H1 (cell line): ENCODE measurements around the gene ORAI3. TPM values are rescaled to one million over a fixed set of nuclear protein-coding genes. Genes with fewer than 3 reads are reported as not detected.

Experiments used
- CTCF ChIA-PET: fragments of 300-600 bp; sonication (Branson Sonifier 250); formaldehyde crosslinking; loops from one replicate; lab custom pipeline; 2021; ENCODE audit not compliant: partially characterized antibody; lab: Charles Lee
- POLR2A ChIA-PET: fragments of 300-600 bp; sonication (Branson Sonifier 250); formaldehyde crosslinking; loops from one replicate; lab custom pipeline; 2021; ENCODE audit warnings: inconsistent platforms; ENCODE audit not compliant: partially characterized antibody; lab: Charles Lee
- DNase-seq, 2 experiments: peaks; one replicate each; pipeline versions ENCODE4 v3.0.0 to v3.0.0-alpha.2; 2010 to 2022; ENCODE audit warnings: low spot score in 2 of 2, low read depth in 1 of 2, mixed read lengths in 1 of 2
- FAIRE-seq: peaks from 2 replicates; lab custom pipeline; 2011; peaks lifted over from hg19 to GRCh38; lab: Jason Lieb, UNC
- H2AFZ ChIP-seq: 2 replicates; pipeline ENCODE4 v1.8.1; 2012; ENCODE audit warnings: low read length, inconsistent platforms
- H2AK5ac ChIP-seq: 2 replicates; pipeline ENCODE4 v1.6.1; 2013; ENCODE audit warnings: low read depth, low read length
- H2BK120ac ChIP-seq: replicated peaks from 2 replicates; pipeline ENCODE3; 2013; ENCODE audit warnings: low read depth, low read length, inconsistent platforms
- H2BK12ac ChIP-seq: 2 replicates; pipeline ENCODE4 v1.6.1; 2013; ENCODE audit warnings: low read depth, low read length
- H2BK15ac ChIP-seq: 2 replicates; pipeline ENCODE4 v1.6.1; 2013; ENCODE audit warnings: low read length
- H2BK20ac ChIP-seq: 2 replicates; pipeline ENCODE4 v1.6.1; 2013; ENCODE audit warnings: low read length
- H2BK5ac ChIP-seq: 2 replicates; pipeline ENCODE4 v1.6.1; 2013; ENCODE audit warnings: low read depth, low read length
- H3K14ac ChIP-seq: 2 replicates; pipeline ENCODE4 v1.6.1; 2013; ENCODE audit warnings: inconsistent platforms; ENCODE audit not compliant: insufficient read length
- H3K18ac ChIP-seq: 2 replicates; pipeline ENCODE4 v1.6.1; 2013; ENCODE audit warnings: low read length; ENCODE audit errors: extremely low read depth
- H3K23ac ChIP-seq: 2 replicates; pipeline ENCODE4 v1.6.1; 2013; ENCODE audit warnings: inconsistent platforms; ENCODE audit not compliant: insufficient read length
- H3K23me2 ChIP-seq: 2 replicates; pipeline ENCODE4 v1.6.1; 2013; ENCODE audit warnings: low read depth, low read length
- H3K27ac ChIP-seq: 2 replicates; pipeline ENCODE4 v1.6.1; 2011; ENCODE audit warnings: low read depth, low read length, inconsistent platforms
- H3K27me3 ChIP-seq, 4 experiments: replicated peaks in 1 of 4; 1 replicate in 1 of 4; 2 replicates in 3 of 4; pipeline versions ENCODE4 v1.6.1 to v1.8.1; 2011 to 2013; ENCODE audit warnings: low read length in 3 of 4, mild to moderate bottlenecking in 3 of 4, inconsistent platforms in 2 of 4, mixed read lengths in 2 of 4, moderate library complexity in 1 of 4; ENCODE audit not compliant: control insufficient read depth in 3 of 4, insufficient read depth in 3 of 4; ENCODE audit errors: extremely low read depth in 1 of 4
- H3K36me3 ChIP-seq, 4 experiments: 2 replicates each; pipeline versions ENCODE4 v1.6.1 to v1.8.1; 2011 to 2013; ENCODE audit warnings: mild to moderate bottlenecking in 4 of 4, low read length in 3 of 4, moderate library complexity in 2 of 4, control low read depth in 1 of 4, inconsistent platforms in 1 of 4; ENCODE audit not compliant: insufficient read depth in 4 of 4, control insufficient read depth in 2 of 4
- H3K4ac ChIP-seq: replicated peaks from 2 replicates; pipeline ENCODE3; 2013; ENCODE audit warnings: low read length, low read depth, mixed read lengths, inconsistent platforms; ENCODE audit not compliant: insufficient read length
- H3K4me1 ChIP-seq, 4 experiments: replicated peaks in 1 of 4; 1 replicate in 1 of 4; 2 replicates in 3 of 4; pipeline versions ENCODE4 v1.6.1 to v1.8.1; 2011 to 2013; ENCODE audit warnings: low read length in 3 of 4, inconsistent platforms in 2 of 4, mixed read lengths in 1 of 4; ENCODE audit not compliant: insufficient read depth in 4 of 4, control insufficient read depth in 3 of 4
- H3K4me2 ChIP-seq, 2 experiments: 2 replicates each; pipeline versions ENCODE4 v1.6.1 to v1.8.1; 2011 to 2013; ENCODE audit warnings: low read depth in 2 of 2, low read length in 2 of 2, control low read depth in 1 of 2, inconsistent platforms in 1 of 2, mild to moderate bottlenecking in 1 of 2; ENCODE audit not compliant: insufficient read depth in 1 of 2
- H3K4me3 ChIP-seq, 4 experiments: fragments of 200-600, 300-600 bp in 1 of 4; sonication (generic), shearing (Covaris generic), sonication (Bioruptor Twin) in 1 of 4; 2 replicates each; pipeline versions ENCODE4 v1.5.1 to v1.8.1; 2011 to 2016; ENCODE audit warnings: low read length in 4 of 4, low read depth in 3 of 4, control low read depth in 2 of 4, inconsistent platforms in 2 of 4, mild to moderate bottlenecking in 2 of 4, mixed read lengths in 1 of 4, moderate library complexity in 1 of 4; ENCODE audit not compliant: insufficient read depth in 2 of 4; ENCODE audit errors: extremely low read depth in 1 of 4
- H3K56ac ChIP-seq: replicated peaks from 2 replicates; pipeline ENCODE3; 2013; ENCODE audit warnings: low read depth, mild to moderate bottlenecking, mixed read lengths, low read length, inconsistent platforms; ENCODE audit not compliant: insufficient read length
- H3K79me1 ChIP-seq: 2 replicates; pipeline ENCODE4 v1.6.1; 2013; ENCODE audit warnings: low read depth, low read length, control low read depth
- H3K79me2 ChIP-seq, 2 experiments: 2 replicates each; pipeline versions ENCODE4 v1.6.1 to v1.8.1; 2012 to 2013; ENCODE audit warnings: low read length in 2 of 2, mild to moderate bottlenecking in 2 of 2, inconsistent platforms in 1 of 2; ENCODE audit not compliant: insufficient read depth in 2 of 2, control insufficient read depth in 1 of 2
- H3K9ac ChIP-seq, 4 experiments: replicated peaks in 1 of 4; 1 replicate in 1 of 4; 2 replicates in 3 of 4; pipeline versions ENCODE4 v1.6.1 to v1.8.1; 2011 to 2013; ENCODE audit warnings: low read depth in 3 of 4, low read length in 3 of 4, control low read depth in 2 of 4, mild to moderate bottlenecking in 2 of 4, moderate library complexity in 2 of 4, inconsistent platforms in 1 of 4; ENCODE audit errors: extremely low read depth in 1 of 4
- H3K9me3 ChIP-seq, 2 experiments: 2 replicates each; pipeline versions ENCODE4 v1.6.1 to v1.8.1; 2012 to 2013; ENCODE audit warnings: mild to moderate bottlenecking in 2 of 2, moderate library complexity in 2 of 2, control low read depth in 1 of 2, inconsistent platforms in 1 of 2, low read depth in 1 of 2, low read length in 1 of 2, mixed read lengths in 1 of 2; ENCODE audit not compliant: insufficient read depth in 2 of 2
- H4K20me1 ChIP-seq, 2 experiments: replicated peaks in 1 of 2; 2 replicates each; pipeline versions ENCODE3 to v1.8.1; 2011 to 2013; ENCODE audit warnings: inconsistent platforms in 2 of 2, low read length in 2 of 2, mild to moderate bottlenecking in 1 of 2; ENCODE audit not compliant: insufficient read depth in 2 of 2, control insufficient read depth in 1 of 2
- H4K5ac ChIP-seq: 2 replicates; pipeline ENCODE4 v1.6.1; 2013; ENCODE audit warnings: low read length, low read depth, mixed read lengths, inconsistent platforms; ENCODE audit not compliant: insufficient read length
- H4K8ac ChIP-seq: 2 replicates; pipeline ENCODE4 v1.8.0; 2013; ENCODE audit warnings: mild to moderate bottlenecking, moderate library complexity, low read length, inconsistent platforms; ENCODE audit not compliant: insufficient read depth; ENCODE audit errors: extremely low read depth
- H4K91ac ChIP-seq: replicated peaks from 2 replicates; pipeline ENCODE3; 2013; ENCODE audit warnings: low read length, mixed read lengths, inconsistent platforms; ENCODE audit not compliant: insufficient read length
- CBX8 ChIP-seq: fragments of 300-800, 300-1000 bp; sonication (generic); IDR thresholded peaks from 2 replicates; pipeline ENCODE4 v1.7.1; 2016; ENCODE audit warnings: low read depth, low read length, borderline replicate concordance
- EP300 ChIP-seq, 2 experiments: IDR thresholded peaks; 1 replicate in 1 of 2; 2 replicates in 1 of 2; pipeline ENCODE4 v1.6.1; 2011 to 2012; ENCODE audit warnings: low read depth in 2 of 2, low read length in 2 of 2, mild to moderate bottlenecking in 2 of 2, borderline replicate concordance in 1 of 2, inconsistent platforms in 1 of 2, moderate library complexity in 1 of 2
- HDAC6 ChIP-seq: IDR thresholded peaks from one replicate; pipeline ENCODE4 v1.7.1; 2012; ENCODE audit warnings: low read depth, mild to moderate bottlenecking, inconsistent platforms, low read length, moderate library complexity
- KDM1A ChIP-seq: fragments of 200-600, 300-600 bp; sonication (generic); IDR thresholded peaks from 2 replicates; pipeline ENCODE4 v1.7.1; 2016; ENCODE audit warnings: mild to moderate bottlenecking, low read length, borderline replicate concordance
- NANOG ChIP-seq: IDR thresholded peaks from 2 replicates; pipeline ENCODE4 v1.6.1; 2011; ENCODE audit warnings: low read length, low read depth, mild to moderate bottlenecking, inconsistent platforms; ENCODE audit not compliant: insufficient read depth, poor library complexity, severe bottlenecking
- WGBS, 2 experiments: shearing (Covaris generic) in 1 of 2; methylation state at CpG; one replicate each; pipeline versions ENCODE4 v1.1.6 to v1.1.7; 2013 to 2015; ENCODE audit warnings: low lambda C conversion rate in 2 of 2, mixed read lengths in 2 of 2, inconsistent platforms in 1 of 2, low coverage in 1 of 2, missing lambda C conversion rate in 1 of 2; ENCODE audit not compliant: insufficient replicate concordance in 2 of 2, insufficient coverage in 1 of 2, insufficient read length in 1 of 2; ENCODE audit errors: extremely low coverage in 1 of 2, missing lambda C conversion rate in 1 of 2; 5-methylcytosine and 5-hydroxymethylcytosine counted together
- polyA plus RNA-seq, 7 experiments: library from polyadenylated mRNA; depleted of rRNA in 3 of 7; stranded (reverse) in 5 of 7; unstranded in 2 of 7; fragments of >200 nt in 5 of 7; fragments of 200-250 nt in 2 of 7; gene quantifications; 1 replicate in 5 of 7; 2 replicates in 1 of 7; 4 replicates in 1 of 7; pipeline versions ENCODE4 v1.2.1 to v1.2.3, GENCODE V29; 2011 to 2013; ENCODE audit warnings: missing spikeins in 2 of 7, mixed read lengths in 2 of 7
- total RNA-seq: library from RNA; stranded (reverse); fragmentation: NEBNext Ultra II Directional; extraction: Animal tissue kit (Norgen Biotek cat#: 25700); gene quantifications from 2 replicates; pipeline ENCODE4 v1.2.1, GENCODE V29; 2021

Gene ORAI3
- total and polyA plus RNA-seq, 2 of the 8 experiments (the other 6 are each of a cell fraction or from before 2014, with no cell fraction given), result 8.7 to 24.5 TPM

DNA sequence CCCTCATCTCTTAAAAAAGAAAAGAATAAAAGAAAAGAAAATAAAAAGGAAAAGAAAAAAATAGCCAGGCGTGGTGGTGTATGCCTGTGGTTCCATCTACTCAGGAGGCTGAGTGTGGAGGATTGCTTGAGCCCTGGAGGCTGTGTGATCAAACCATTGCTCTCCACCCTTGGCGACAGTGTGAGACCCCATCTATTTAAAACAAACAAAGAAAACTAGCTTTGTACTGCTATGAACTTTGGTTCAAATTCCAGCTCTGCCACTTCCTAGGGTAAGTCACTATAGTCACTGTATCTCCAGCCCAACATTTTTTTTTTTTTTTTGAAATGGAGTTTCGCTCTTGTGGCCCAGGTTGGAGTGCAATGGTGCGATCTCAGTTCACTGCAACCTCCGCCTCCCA, 48.3 kb upstream of the ORAI3 start:
- CTCF ChIA-PET, result interaction anchor here (0.7 to 6.4 kb wide), 12 partner anchors 8 to 120 kb away, joined by 3 to 69 read pairs (median 9); no protein-coding TSS in a partner anchor
- POLR2A ChIA-PET, result interaction anchor here (0.6 to 2.3 kb wide), 5 partner anchors 11 to 206 kb away, joined by 3 to 12 read pairs (median 3); partner anchors contain the start of genes FBXL19 and ZNF629
- H3K4me1 ChIP-seq, result peaks cover 3 to 10% (median 7%) of the 10 kb centered on the region in 4 experiments
- H3K27me3 ChIP-seq, result peaks cover 0 to 19% (median 3%) of the 10 kb centered on the region in 4 experiments; a peak in 4 of 7 replicates
- H3K9me3 ChIP-seq, result no peaks in the 10 kb centered on the region
- no peak overlapping the region for H3K18ac ChIP-seq
- H2BK5ac ChIP-seq, result no peak overlapping the region
- H3K79me1 ChIP-seq, result no peaks in the 10 kb centered on the region
- no peak overlapping the region for H2AK5ac ChIP-seq
- H3K79me2 ChIP-seq, result no peaks in the 10 kb centered on the region
- no peak overlapping the region for H2BK120ac ChIP-seq
- WGBS, 2 experiments, result 73% methylated on average over 5 of the region's 5 CpGs; no CpG with 5 or more reads in 1 of the 2 experiments
- H2BK15ac ChIP-seq, result no peak overlapping the region
- H3K4me2 ChIP-seq, result no peak overlapping the region
- no peak overlapping the region for H3K9ac ChIP-seq
- H3K4me3 ChIP-seq, result no peak overlapping the region
- no peak overlapping the region for H3K27ac ChIP-seq
- no peak overlapping the region for H4K8ac ChIP-seq
- H2BK20ac ChIP-seq, result no peak overlapping the region
- H4K91ac ChIP-seq, result no peak overlapping the region
- H3K23me2 ChIP-seq, result peaks cover 7% of the 10 kb centered on the region; the same call in 1 of the 2 replicates
- H2AFZ ChIP-seq, result no peak overlapping the region
- H4K20me1 ChIP-seq, result no peaks in the 10 kb centered on the region
- no peak overlapping the region for H4K5ac ChIP-seq
- no peaks in the 10 kb centered on the region for H3K36me3 ChIP-seq
- no peak overlapping the region for H3K14ac ChIP-seq
- DNase-seq (no peak), FAIRE-seq (no peak)
- H2BK12ac ChIP-seq, result no peak overlapping the region
- no peak overlapping the region for H3K4ac ChIP-seq
- no peak overlapping the region for H3K23ac ChIP-seq
- no peak overlapping the region for H3K56ac ChIP-seq
- TF ChIP-seq NANOG (no peak), CBX8 (no peak), KDM1A (no peak), HDAC6 (no peak), EP300 (IDR thresholded peaks at IDR 0.05; ENCODE audit: borderline replicate concordance in 1 of 2, low read depth in 2 of 2, low read length in 2 of 2) (no peak)
